Transverse colon (tissue), 4 donors: ENCODE results near the gene GSK3B. TPM values are rescaled to one million over a fixed set of nuclear protein-coding genes. Genes with fewer than 3 reads are reported as not detected.
A peak's percentile ranks its signal among the peaks of the same experiment; 100 is the strongest.

Experiments
- DNase-seq: peaks from one replicate; pipeline ENCODE4 v3.0.0-alpha.2; 2019
- H3K27ac ChIP-seq, 4 donors: fragments of 200-600 bp; sonication (generic); 2 replicates each; pipeline ENCODE4 v1.5.1; 2016 to 2018; ENCODE audit warnings: inconsistent platforms in 4 of 4
- H3K27me3 ChIP-seq: fragments of 200-600 bp; sonication (generic); 2 replicates; pipeline ENCODE4 v1.5.1; 2017; ENCODE audit warnings: inconsistent platforms
- H3K36me3 ChIP-seq, 4 donors: fragments of 200-600 bp; sonication (generic); 2 replicates each; pipeline ENCODE4 v1.5.1; 2017 to 2019; ENCODE audit warnings: inconsistent platforms in 4 of 4
- H3K4me1 ChIP-seq, 4 donors: fragments of 200-600 bp; sonication (generic); 2 replicates each; pipeline ENCODE4 v1.5.1; 2017 to 2020; ENCODE audit warnings: inconsistent platforms in 4 of 4
- H3K4me3 ChIP-seq, 4 donors: fragments of 200-600 bp; sonication (generic); 1 replicate in 1 of 4; 2 replicates in 3 of 4; pipeline versions ENCODE4 v1.5.1 to v1.6.1; 2017 to 2019; ENCODE audit warnings: inconsistent platforms in 4 of 4
- H3K9me3 ChIP-seq, 2 donors: fragments of 200-600 bp; sonication (generic); 2 replicates each; pipeline ENCODE4 v1.5.1; 2017 to 2019; ENCODE audit warnings: inconsistent platforms in 2 of 2
- CTCF ChIP-seq, 5 experiments: fragments of 200-600 bp in 3 of 5; fragments of 450-650 bp in 2 of 5; sonication (generic) in 3 of 5; IDR thresholded peaks; 1 replicate in 2 of 5; 2 replicates in 3 of 5; pipeline ENCODE4 v1.5.1; 2016 to 2017; ENCODE audit warnings: antibody characterized with exemption in 5 of 5, inconsistent platforms in 3 of 5, mild to moderate bottlenecking in 2 of 5, moderate library complexity in 1 of 5
- EP300 ChIP-seq: sonication (generic); formaldehyde crosslinking; IDR thresholded peaks from one replicate; pipeline ENCODE4 v1.6.1; 2017; ENCODE audit warnings: antibody characterized with exemption, low read depth
- POLR2A ChIP-seq: fragments of 450-650 bp; IDR thresholded peaks from one replicate; pipeline ENCODE4 v1.6.1; 2016; ENCODE audit warnings: antibody characterized with exemption, mild to moderate bottlenecking, moderate library complexity
- POLR2AphosphoS5 ChIP-seq, 3 donors: sonication (generic); formaldehyde crosslinking; IDR thresholded peaks; one replicate each; pipeline ENCODE4 v1.6.1; 2016; ENCODE audit warnings: antibody characterized with exemption in 3 of 3
- WGBS, 2 donors: methylation state at CpG; one replicate each; pipeline ENCODE4 v1.1.5; 2018; ENCODE audit warnings: low coverage in 1 of 2; 5-methylcytosine and 5-hydroxymethylcytosine counted together
- in situ Hi-C, 4 donors: fragments of 200-750 bp; cut with MboI; loops; one replicate each; pipeline versions ENCODE4 v1.15.0 to v1.15.1; 2017; ENCODE audit warnings: low sequenced_read_pairs in 3 of 4, low pct_ligation_motif_present in 1 of 4, low pct_unique_long_range_greater_than_20kb in 1 of 4
- intact Hi-C: fragments of 100-400 bp; cut with DNase I; formaldehyde crosslinking; loops from one replicate; pipeline ENCODE4 v1.15.1; 2023; ENCODE audit warnings: low total_unique reads
- total RNA-seq, 4 donors: library from RNA; depleted of rRNA; stranded (reverse); fragments of >200 nt; gene quantifications; one replicate each; pipeline ENCODE4 v1.1.0, GENCODE V29; 2016

Gene GSK3B
- total RNA-seq, 4 donors from 2014 or later = 14.7 to 35.9 (median 24.2) TPM

GRCh38 chr3:120098710-120099109, 4.5 kb upstream of the GSK3B start:
- Histone ChIP-seq H3K9me3 (no peaks in the 10 kb centered on the region), H3K27ac (no peak overlapping the region), H3K36me3 (no peaks in the 10 kb centered on the region), H3K4me1 (peaks cover 3 to 13% (median 11%) of the 10 kb centered on the region in 4 donors), H3K4me3 (no peak overlapping the region), H3K27me3 (no peaks in the 10 kb centered on the region)
- no peak for DNase-seq
- TF ChIP-seq POLR2A (no peak), EP300 (no peak), POLR2AphosphoS5 (IDR thresholded peaks at IDR 0.05) (no peak), CTCF (IDR thresholded peaks at IDR 0.05) (no peak)
- in situ Hi-C loops (no loop called here), intact Hi-C loops (loop anchor here (5.0 kb wide), 1 partner anchor 249 kb away; the partner anchor contains the start of gene LRRC58)

- H3K4me3 ChIP-seq = peak overlapping the region; percentile 60 to 86 (median 80)
- in situ Hi-C loops = no loop called here
- DNase-seq = no peak
- TF ChIP-seq POLR2AphosphoS5 (IDR thresholded peaks at IDR 0.05) (no peak), EP300 (no peak), POLR2A (no peak), CTCF (IDR thresholded peaks at IDR 0.05) (no peak)
- no peaks in the 10 kb centered on the region for H3K9me3 ChIP-seq
- intact Hi-C loops = loop anchor here (5.0 kb wide), 1 partner anchor 251 kb away; the partner anchor contains the start of gene LRRC58
- H3K27me3 ChIP-seq = no peaks in the 10 kb centered on the region
- no peaks in the 10 kb centered on the region for H3K36me3 ChIP-seq
- H3K27ac ChIP-seq = peak overlapping the region; percentile 98 to 100 (median 99)
- H3K4me1 ChIP-seq = peaks cover 3 to 25% (median 17%) of the 10 kb centered on the region in 4 donors
- WGBS, 2 donors = 0% methylated on average over 1 of the region's 1 CpG
Measured at GRCh38 chr3:120095979-120096426, 1.8 kb upstream of the GSK3B start.

GRCh38 chr3:120095226-120095978, 1.2 kb upstream of the GSK3B start:
- in situ Hi-C loops (no loop called here), intact Hi-C loops (loop anchor here (5.0 kb wide), 1 partner anchor 252 kb away; the partner anchor contains the start of gene LRRC58)
- 0 to 1% methylated on average over 5 to 41 of the region's 58 CpGs for WGBS, 2 donors

More at GRCh38 chr3:120095226-120095978, 1.2 kb upstream of the GSK3B start:
- TF ChIP-seq EP300 (no peak), POLR2AphosphoS5 (IDR thresholded peaks at IDR 0.05) (peak; percentile 95 to 97 (median 97)), POLR2A (peak; percentile 99), CTCF (IDR thresholded peaks at IDR 0.05) (no peak)
- Histone ChIP-seq H3K9me3 (no peaks in the 10 kb centered on the region), H3K27me3 (no peaks in the 10 kb centered on the region), H3K4me3 (peak overlapping the region; percentile 60 to 86 (median 80)), H3K27ac (peak overlapping the region; percentile 98 to 100 (median 99)), H3K4me1 (peaks cover 3 to 31% (median 23%) of the 10 kb centered on the region in 4 donors), H3K36me3 (no peaks in the 10 kb centered on the region)
- DNase-seq = peak; percentile 93
